DOHH2 (cell line): ENCODE results near the gene EIF4A3.

Experiments
- CTCF ChIP-seq: fragments of 200-600 bp; sonication (generic); IDR thresholded peaks from one replicate; pipeline ENCODE4 v1.5.1; 2014; ENCODE audit warnings: antibody characterized with exemption, mild to moderate bottlenecking, low read depth, low read length; ENCODE audit not compliant: poor library complexity, severe bottlenecking
- EZH2phosphoT487 ChIP-seq: fragments of 200-600 bp; sonication (generic); IDR thresholded peaks from 2 replicates; pipeline ENCODE4 v1.6.1; 2017; ENCODE audit warnings: borderline replicate concordance, mild to moderate bottlenecking, antibody characterized with exemption, low read length, moderate library complexity, mixed read lengths

- no peak for TF ChIP-seq CTCF
- TF ChIP-seq EZH2phosphoT487: no peak
Measured at GRCh38 chr17:80152081-80152702, 5.3 kb upstream of the EIF4A3 start.
